Suprapubic skin (tissue), 3 donors: Measurements from ENCODE around the gene CHTF18.

Experiments
- CTCF ChIP-seq, 2 donors: fragments of 200-600 bp in 1 of 2; fragments of 450-650 bp in 1 of 2; sonication (generic) in 1 of 2; IDR thresholded peaks; one replicate each; pipeline ENCODE4 v1.5.1; 2016 to 2019; ENCODE audit warnings: antibody characterized with exemption in 2 of 2, mild to moderate bottlenecking in 1 of 2, moderate library complexity in 1 of 2
- EP300 ChIP-seq: sonication (generic); formaldehyde crosslinking; IDR thresholded peaks from one replicate; pipeline ENCODE4 v1.6.1; 2017; ENCODE audit warnings: antibody characterized with exemption
- POLR2A ChIP-seq, 2 donors: fragments of 450-650 bp; IDR thresholded peaks; one replicate each; pipeline ENCODE4 v1.6.1; 2017; ENCODE audit warnings: antibody characterized with exemption in 2 of 2, mild to moderate bottlenecking in 2 of 2, moderate library complexity in 2 of 2

GRCh38 chr16:798666-799065 lies 10.2 kb downstream of the CHTF18 start:
- TF ChIP-seq EP300 = no peak
- TF ChIP-seq CTCF (IDR thresholded peaks at IDR 0.05) = no peak
- TF ChIP-seq POLR2A (IDR thresholded peaks at IDR 0.05) = no peak
